Caco-2 (cell line): ENCODE data around the gene GIT2. TPM values are rescaled to one million over a fixed set of nuclear protein-coding genes. Genes with fewer than 3 reads are reported as not detected.

ENCODE experiments used
- Bru-seq: library from RNA; stranded (reverse); fragments of 400-500 nt; gene quantifications from one replicate; lab custom pipeline; 2021; lab: Mats Ljungman, UMichigan
- BruChase-seq, 2 experiments: library from RNA; stranded (reverse); fragments of 400-500 nt; gene quantifications; one replicate each; lab custom pipeline; 2021; lab: Mats Ljungman, UMichigan
- BruUV-seq: library from RNA; stranded (reverse); fragments of 400-500 nt; replicated peaks from 2 replicates; lab custom pipeline; 2021; lab: Mats Ljungman, UMichigan
- CTCF ChIA-PET: fragments of 300-600 bp; sonication (Branson Sonifier 250); formaldehyde crosslinking; loops from one replicate; lab custom pipeline; 2022; ENCODE audit warnings: antibody characterized with exemption; lab: Charles Lee
- POLR2A ChIA-PET: fragments of 300-600 bp; sonication (Branson Sonifier 250); formaldehyde crosslinking; loops from one replicate; lab custom pipeline; 2022; ENCODE audit warnings: antibody characterized with exemption; lab: Charles Lee
- DNase-seq, 2 experiments: peaks; one replicate each; pipeline versions ENCODE4 v3.0.0 to v3.0.0-alpha.2; 2020 to 2022
- H3K27me3 ChIP-seq: replicated peaks from 2 replicates; pipeline ENCODE4 v1.6.0; 2011; ENCODE audit warnings: low read length; ENCODE audit not compliant: control insufficient read depth, insufficient read depth
- H3K36me3 ChIP-seq: 2 replicates; pipeline ENCODE4 v1.5.1; 2011; ENCODE audit warnings: low read length; ENCODE audit not compliant: control insufficient read depth, insufficient read depth
- H3K4me1 ChIP-seq: fragments of 250-450 bp; sonication (Bioruptor Pico); 2 replicates; pipeline ENCODE4 v1.5.1; 2020; ENCODE audit warnings: mild to moderate bottlenecking
- H3K4me3 ChIP-seq: 2 replicates; pipeline ENCODE4 v1.5.1; 2011; ENCODE audit warnings: low read depth, mild to moderate bottlenecking, control low read depth, low read length
- H3K9me3 ChIP-seq: fragments of 250-450 bp; sonication (Bioruptor Pico); 2 replicates; pipeline ENCODE4 v1.5.1; 2020; ENCODE audit warnings: mild to moderate bottlenecking, moderate library complexity
- H3K27ac Mint-ChIP-seq: one replicate; pipeline ENCODE4 v1.8.0; 2022; ENCODE audit warnings: mixed read lengths; ENCODE audit not compliant: unreplicated experiment
- H3K27me3 Mint-ChIP-seq: one replicate; pipeline ENCODE4 v1.8.0; 2022; ENCODE audit warnings: mixed read lengths; ENCODE audit not compliant: insufficient read depth, unreplicated experiment
- H3K36me3 Mint-ChIP-seq: one replicate; pipeline ENCODE4 v1.8.0; 2022; ENCODE audit warnings: mild to moderate bottlenecking, mixed read lengths; ENCODE audit not compliant: insufficient read depth, unreplicated experiment
- H3K4me1 Mint-ChIP-seq: one replicate; pipeline ENCODE4 v1.8.0; 2022; ENCODE audit warnings: low read depth, mixed read lengths; ENCODE audit not compliant: unreplicated experiment
- H3K4me3 Mint-ChIP-seq: one replicate; pipeline ENCODE4 v1.8.0; 2022; ENCODE audit warnings: mild to moderate bottlenecking, moderate library complexity, mixed read lengths; ENCODE audit not compliant: unreplicated experiment
- H3K9me3 Mint-ChIP-seq: one replicate; pipeline ENCODE4 v1.8.0; 2022; ENCODE audit warnings: mixed read lengths; ENCODE audit not compliant: unreplicated experiment
- CTCF ChIP-seq, 2 experiments: fragments of 200-600 bp in 1 of 2; IDR thresholded peaks; 1 replicate in 1 of 2; 2 replicates in 1 of 2; pipeline versions ENCODE4 v1.5.1 to v1.8.0; 2011 to 2022; ENCODE audit warnings: antibody characterized with exemption in 1 of 2, control low read depth in 1 of 2, inconsistent platforms in 1 of 2, low read depth in 1 of 2, low read length in 1 of 2, mild to moderate bottlenecking in 1 of 2, moderate library complexity in 1 of 2; ENCODE audit not compliant: insufficient read depth in 1 of 2, severe bottlenecking in 1 of 2, unreplicated experiment in 1 of 2
- intact Hi-C: fragments of 100-400 bp; cut with micrococcal nuclease; formaldehyde crosslinking; loops from one replicate; pipeline ENCODE4 v1.10.0; 2022; ENCODE audit not compliant: unreplicated experiment
- long read RNA-seq: library from polyadenylated mRNA; stranded (forward); transcript quantifications from one replicate; pipeline ENCODE4 v2.0.0, GENCODE V29; 2022
- total RNA-seq: library from RNA; stranded (reverse); gene quantifications from 2 replicates; pipeline ENCODE4 v1.2.3, GENCODE V29; 2022

The GIT2 gene
- total RNA-seq, result 29.3 and 30.0 TPM in 2 replicates
- Bru-seq, nascent RNA, result percentile 65 among the genes with signal in this experiment
- percentile 73 among the genes with signal in this experiment for BruChase-seq, experiment 1, labeled RNA remaining after a 2-hour chase
- percentile 67 among the genes with signal in this experiment for BruChase-seq, experiment 2, labeled RNA remaining after a 6-hour chase
- long read RNA-seq, full-length matches to known transcripts, result 12 of 23 reads
- long read RNA-seq, partial matches to known transcripts, result 4 of 23 reads
- long read RNA-seq, other reads (novel, unspliced or antisense), result 7 of 23 reads

- intact Hi-C loops, result loop anchor here (5.0 kb wide), 1 partner anchor 41 kb away; no protein-coding TSS in a partner anchor
- Histone ChIP-seq H3K36me3 (no peaks in the 10 kb centered on the region), H3K27me3 (no peaks in the 10 kb centered on the region), H3K4me3 (peak within 1 kb of the TSS; percentile 85), H3K4me1 (peaks cover 19% of the 10 kb centered on the region), H3K9me3 (no peaks in the 10 kb centered on the region)
- POLR2A ChIA-PET, result interaction anchor here (0.8 kb wide), 1 partner anchor 66 kb away, joined by 3 read pairs; no protein-coding TSS in a partner anchor
- peak within 1 kb of the TSS; percentile 87 for H3K4me3 Mint-ChIP-seq
- no peak for TF ChIP-seq CTCF (IDR thresholded peaks at IDR 0.05; ENCODE audit: insufficient read depth in 1 of 2, low read depth in 1 of 2, low read length in 1 of 2, severe bottlenecking in 1 of 2, unreplicated experiment in 1 of 2)
- CTCF ChIA-PET, result no interaction called here
- H3K27me3 Mint-ChIP-seq, result no peaks in the 10 kb centered on the region
- H3K9me3 Mint-ChIP-seq, result no peaks in the 10 kb centered on the region
- peaks cover 18% of the 10 kb centered on the region for H3K4me1 Mint-ChIP-seq
- DNase-seq, result peak; percentile 92
- no TSS peak for BruUV-seq
- peaks cover 14% of the 10 kb centered on the region for H3K36me3 Mint-ChIP-seq
- H3K27ac Mint-ChIP-seq, result peak within 1 kb of the TSS; percentile 67
Observed at GRCh38 chr12:109995686-109996482, at the start of gene GIT2. Gene GIT2, minus strand, starts transcription at chr12:109996368. Its CDS starts 144 bp downstream, at chr12:109996224.

- Histone ChIP-seq H3K36me3 (peaks cover 4% of the 10 kb centered on the region), H3K9me3 (no peaks in the 10 kb centered on the region), H3K27me3 (no peaks in the 10 kb centered on the region), H3K4me3 (no peak overlapping the region), H3K4me1 (peaks cover 54% of the 10 kb centered on the region)
- no peak for TF ChIP-seq CTCF (IDR thresholded peaks at IDR 0.05; ENCODE audit: insufficient read depth in 1 of 2, low read depth in 1 of 2, low read length in 1 of 2, severe bottlenecking in 1 of 2, unreplicated experiment in 1 of 2)
- CTCF ChIA-PET, result no interaction called here
- BruUV-seq, result no TSS peak
- Mint-ChIP-seq H3K36me3 (peaks cover 27% of the 10 kb centered on the region), H3K27ac (peak overlapping the region; percentile 57), H3K4me1 (peaks cover 26% of the 10 kb centered on the region), H3K27me3 (no peaks in the 10 kb centered on the region), H3K9me3 (no peaks in the 10 kb centered on the region), H3K4me3 (no peak overlapping the region)
- POLR2A ChIA-PET, result no interaction called here
- intact Hi-C loops, result no loop called here
- DNase-seq, result no peak
Observed at GRCh38 chr12:110042264-110042663, 46.1 kb upstream of the GIT2 start.
